Ectodermal cell (in vitro differentiated cells): ENCODE data around the gene SYT17.

ENCODE experiments used
- H3K27ac ChIP-seq: 2 replicates; pipeline ENCODE4 v1.7.0; 2013; ENCODE audit warnings: mild to moderate bottlenecking, low read depth, low read length; ENCODE audit not compliant: insufficient read depth, poor library complexity, severe bottlenecking
- H3K27me3 ChIP-seq: 2 replicates; pipeline ENCODE4 v1.7.0; 2013; ENCODE audit warnings: mild to moderate bottlenecking, low read length; ENCODE audit not compliant: insufficient read depth, control insufficient read depth, poor library complexity, severe bottlenecking
- H3K36me3 ChIP-seq: one replicate; pipeline ENCODE4 v1.7.0; 2013; ENCODE audit warnings: low read length; ENCODE audit not compliant: control insufficient read depth, insufficient read depth
- H3K4me1 ChIP-seq: one replicate; pipeline ENCODE4 v1.7.0; 2013; ENCODE audit warnings: low read length; ENCODE audit not compliant: control insufficient read depth, insufficient read depth
- H3K4me3 ChIP-seq: 2 replicates; pipeline ENCODE4 v1.7.0; 2013; ENCODE audit warnings: low read depth, low read length, control low read depth; ENCODE audit not compliant: insufficient read depth
- H3K9me3 ChIP-seq: 2 replicates; pipeline ENCODE4 v1.7.0; 2013; ENCODE audit warnings: mild to moderate bottlenecking, low read length, moderate library complexity; ENCODE audit not compliant: control insufficient read depth
- WGBS, 2 experiments: methylation state at CpG; one replicate each; pipeline ENCODE4 v1.1.7; 2013; ENCODE audit warnings: missing lambda C conversion rate in 2 of 2; 5-methylcytosine and 5-hydroxymethylcytosine counted together

SYT17 gene

GRCh38 chr16:19274165-19274797, 106.2 kb downstream of the SYT17 start:
- 100% methylated on average over 1 of the region's 1 CpG for WGBS, 2 experiments
- H3K36me3 ChIP-seq: no peaks in the 10 kb centered on the region
- H3K27ac ChIP-seq: no peak overlapping the region
- H3K4me1 ChIP-seq: no peaks in the 10 kb centered on the region
- no peaks in the 10 kb centered on the region for H3K27me3 ChIP-seq
- no peak overlapping the region for H3K4me3 ChIP-seq
- H3K9me3 ChIP-seq: no peaks in the 10 kb centered on the region

- Histone ChIP-seq H3K27me3 (no peaks in the 10 kb centered on the region), H3K9me3 (no peaks in the 10 kb centered on the region), H3K4me1 (no peaks in the 10 kb centered on the region), H3K36me3 (no peaks in the 10 kb centered on the region), H3K27ac (no peak overlapping the region), H3K4me3 (no peak overlapping the region)
- 91 to 96% methylated on average over 2 of the region's 2 CpGs for WGBS, 2 experiments
These were observed 110.4 kb downstream of the SYT17 start for GRCh38 chr16:19278403-19278802.

DNA sequence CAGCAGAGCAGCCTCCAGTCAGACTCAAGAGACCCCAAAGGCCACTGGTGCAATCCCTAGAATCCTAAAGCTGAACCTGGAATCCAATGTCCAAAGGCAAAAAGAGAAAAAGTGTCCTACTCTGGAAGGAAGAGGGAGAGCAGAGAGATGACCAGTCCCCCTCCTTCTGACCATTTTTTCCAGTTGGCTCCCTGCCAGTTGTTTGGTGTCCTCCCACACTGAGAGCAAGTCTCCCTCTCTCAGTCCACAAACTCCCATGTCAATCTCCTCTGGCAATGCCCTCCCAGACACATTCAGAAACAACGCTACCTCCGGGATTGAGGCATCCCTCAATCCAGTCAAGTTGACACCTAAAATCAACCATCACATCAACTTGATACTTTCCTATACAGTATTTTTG, 113.2 kb downstream of the SYT17 start:
- H3K4me3 ChIP-seq: no peak overlapping the region
- peaks cover 10% of the 10 kb centered on the region for H3K4me1 ChIP-seq
- no peaks in the 10 kb centered on the region for H3K36me3 ChIP-seq
- H3K9me3 ChIP-seq: no peaks in the 10 kb centered on the region
- no peak overlapping the region for H3K27ac ChIP-seq
- no peaks in the 10 kb centered on the region for H3K27me3 ChIP-seq
- WGBS, 2 experiments: 91 to 98% methylated on average over 2 of the region's 2 CpGs

DNA sequence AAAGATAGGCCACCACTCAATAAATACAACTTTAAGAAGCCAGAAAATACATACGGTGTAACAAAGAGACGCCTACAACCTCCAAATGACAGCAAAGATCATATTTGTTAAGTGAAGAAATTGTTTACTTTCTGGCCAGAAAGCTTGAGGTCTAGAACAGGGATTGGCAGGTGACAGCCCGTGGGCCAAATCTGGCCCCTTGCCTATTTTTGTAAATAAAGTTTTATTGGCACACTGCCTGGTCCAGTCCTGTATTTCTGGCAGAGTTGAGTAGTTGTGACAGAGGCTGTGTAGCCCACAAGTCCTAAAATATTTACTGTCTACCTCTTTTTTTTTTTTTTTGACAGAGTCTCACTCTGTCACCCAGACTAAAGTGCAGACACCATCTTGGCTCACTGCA, 114.1 kb downstream of the SYT17 start:
- H3K27me3 ChIP-seq: no peaks in the 10 kb centered on the region
- H3K4me1 ChIP-seq: peaks cover 10% of the 10 kb centered on the region
- no peaks in the 10 kb centered on the region for H3K36me3 ChIP-seq
- no peaks in the 10 kb centered on the region for H3K9me3 ChIP-seq
- H3K4me3 ChIP-seq: no peak overlapping the region
- H3K27ac ChIP-seq: no peak overlapping the region
- WGBS, 2 experiments: 96 to 100% methylated on average over 2 to 3 of the region's 3 CpGs

DNA sequence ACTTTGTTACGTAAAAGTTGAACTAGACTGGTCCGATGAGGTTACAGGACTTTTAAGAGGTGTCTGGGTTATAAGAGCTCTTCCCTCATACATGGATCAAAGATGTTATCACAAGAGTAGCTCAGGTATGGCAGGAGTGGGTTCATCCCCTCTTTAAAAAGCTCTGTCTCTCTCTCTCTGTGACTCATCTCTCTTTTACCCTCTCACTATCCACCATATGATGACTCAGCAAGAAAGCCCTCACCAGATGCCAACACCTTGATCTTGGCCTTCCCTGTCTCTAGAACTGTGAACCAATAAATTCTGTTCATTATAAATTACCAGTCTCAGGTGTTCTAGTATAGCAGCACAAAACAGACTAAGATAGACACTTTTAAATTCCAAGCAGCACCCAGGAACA, 115.6 kb downstream of the SYT17 start:
- Histone ChIP-seq H3K27ac (no peak overlapping the region), H3K4me1 (peaks cover 23% of the 10 kb centered on the region), H3K9me3 (no peaks in the 10 kb centered on the region), H3K4me3 (no peak overlapping the region), H3K36me3 (no peaks in the 10 kb centered on the region), H3K27me3 (no peaks in the 10 kb centered on the region)
- 100% methylated on average over 2 of the region's 2 CpGs for WGBS, 2 experiments

DNA sequence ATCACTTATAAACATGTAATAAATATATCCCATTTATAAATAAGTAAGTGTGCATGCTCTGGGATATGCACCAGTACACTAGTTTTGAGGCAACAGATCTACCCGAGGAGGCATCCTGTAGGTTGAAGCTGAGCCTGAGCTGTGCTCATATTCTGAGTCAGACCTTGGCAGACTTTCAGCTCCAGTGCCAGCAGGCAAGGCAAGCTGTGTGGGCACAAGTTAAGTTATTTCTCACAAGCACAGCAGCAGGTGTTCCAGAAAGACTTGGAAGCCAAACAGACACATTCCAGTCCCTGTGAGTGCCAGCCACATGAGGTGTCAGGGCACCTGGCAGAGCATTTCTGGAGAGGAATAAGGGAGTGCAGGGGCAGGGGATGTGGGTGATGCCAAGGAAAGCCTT, 116.2 kb downstream of the SYT17 start:
- H3K4me3 ChIP-seq: no peak overlapping the region
- no peaks in the 10 kb centered on the region for H3K27me3 ChIP-seq
- WGBS, 2 experiments: 82 to 89% methylated on average over 1 of the region's 1 CpG
- H3K36me3 ChIP-seq: no peaks in the 10 kb centered on the region
- no peak overlapping the region for H3K27ac ChIP-seq
- peaks cover 25% of the 10 kb centered on the region for H3K4me1 ChIP-seq
- no peaks in the 10 kb centered on the region for H3K9me3 ChIP-seq

- Histone ChIP-seq H3K27me3 (no peaks in the 10 kb centered on the region), H3K4me1 (peaks cover 34% of the 10 kb centered on the region), H3K9me3 (no peaks in the 10 kb centered on the region), H3K27ac (no peak within 1 kb of the TSS), H3K4me3 (peak within 1 kb of the TSS; percentile 13), H3K36me3 (no peaks in the 10 kb centered on the region)
- 93 to 95% methylated on average over 2 of the region's 2 CpGs for WGBS, 2 experiments
These were observed 117.4 kb downstream of the SYT17 start, which contains the start of gene CLEC19A for GRCh38 chr16:19285431-19285830. TSS of gene CLEC19A (plus strand) at chr16:19285731. CDS start at chr16:19285852, 121 bp downstream.

DNA sequence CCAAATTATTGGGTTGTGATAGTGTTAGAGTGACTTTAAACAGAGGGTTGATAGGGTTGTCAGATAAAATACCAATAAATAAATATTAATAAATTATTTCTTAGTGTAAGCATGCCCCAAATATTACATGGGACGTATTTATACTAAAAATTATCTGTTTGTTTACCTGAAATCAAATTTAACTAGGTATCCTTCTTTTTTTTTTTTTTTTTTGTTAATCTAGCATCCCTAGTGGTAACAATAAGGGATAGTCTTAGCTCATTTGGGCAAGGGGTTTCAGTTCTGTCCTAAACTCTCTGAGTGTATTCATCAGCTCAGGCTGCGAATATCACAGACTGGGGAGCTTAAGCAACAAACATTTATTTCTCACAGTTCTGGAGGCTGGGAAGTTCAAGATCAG, 118.8 kb downstream of the SYT17 start:
- peaks cover 42% of the 10 kb centered on the region for H3K4me1 ChIP-seq
- no peak overlapping the region for H3K27ac ChIP-seq
- no peaks in the 10 kb centered on the region for H3K9me3 ChIP-seq
- WGBS, 2 experiments: 97 to 100% methylated on average over 1 of the region's 2 CpGs
- H3K27me3 ChIP-seq: no peaks in the 10 kb centered on the region
- H3K36me3 ChIP-seq: no peaks in the 10 kb centered on the region
- no peak overlapping the region for H3K4me3 ChIP-seq

- no peaks in the 10 kb centered on the region for H3K36me3 ChIP-seq
- WGBS, 2 experiments: 80 to 84% methylated on average over 4 of the region's 4 CpGs
- H3K9me3 ChIP-seq: no peaks in the 10 kb centered on the region
- no peaks in the 10 kb centered on the region for H3K27me3 ChIP-seq
- peaks cover 46% of the 10 kb centered on the region for H3K4me1 ChIP-seq
- no peak overlapping the region for H3K4me3 ChIP-seq
- no peak overlapping the region for H3K27ac ChIP-seq
These were observed 119.2 kb downstream of the SYT17 start for GRCh38 chr16:19287241-19287640.

- no peaks in the 10 kb centered on the region for H3K9me3 ChIP-seq
- no peaks in the 10 kb centered on the region for H3K36me3 ChIP-seq
- H3K4me1 ChIP-seq: peaks cover 56% of the 10 kb centered on the region
- no peak overlapping the region for H3K4me3 ChIP-seq
- H3K27me3 ChIP-seq: no peaks in the 10 kb centered on the region
- peak overlapping the region; percentile 79 for H3K27ac ChIP-seq
- 90 to 91% methylated on average over 6 to 7 of the region's 7 CpGs for WGBS, 2 experiments
These were observed 121.1 kb downstream of the SYT17 start for GRCh38 chr16:19288872-19289799.
